DMS 273 (cell line): ENCODE measurements around the gene C22orf42.
"Not testable (repeated sequence)": the region's sequence is repeated elsewhere in the genome, so short reads cannot be mapped to it uniquely, and the experiment has no call there.

Experiments
- DNase-seq: peaks from one replicate; lab custom pipeline; 2025; ENCODE audit not compliant: unreplicated experiment; lab: John Stamatoyannopoulos, UW

C22orf42 gene

GRCh38 chr22:32136881-32137280, 22.2 kb downstream of the C22orf42 start:
- not testable (repeated sequence) for DNase-seq

GRCh38 chr22:32135958-32136357, 23.1 kb downstream of the C22orf42 start:
- not testable (repeated sequence) for DNase-seq

- not testable (repeated sequence) for DNase-seq
Observed at GRCh38 chr22:32134796-32135195, 24.3 kb downstream of the C22orf42 start.

- no peak for DNase-seq
Observed at GRCh38 chr22:32132783-32133182, 26.3 kb downstream of the C22orf42 start.

GRCh38 chr22:32132126-32132525, 27.0 kb downstream of the C22orf42 start:
- DNase-seq, result no peak

- DNase-seq, result peak; percentile 5
Observed at GRCh38 chr22:32130464-32130863, 28.6 kb downstream of the C22orf42 start.

- no peak for DNase-seq
Observed at GRCh38 chr22:32127904-32128303, 31.2 kb downstream of the C22orf42 start.

GRCh38 chr22:32123657-32124056, 35.4 kb downstream of the C22orf42 start:
- DNase-seq, result no peak

- DNase-seq, result no peak
Observed at GRCh38 chr22:32122899-32123298, 36.2 kb downstream of the C22orf42 start.

GRCh38 chr22:32120603-32121002, 38.5 kb downstream of the C22orf42 start:
- no peak for DNase-seq

- no peak for DNase-seq
Observed at GRCh38 chr22:32119568-32120235, 39.4 kb downstream of the C22orf42 start.

GRCh38 chr22:32112380-32112779, 46.7 kb downstream of the C22orf42 start:
- no peak for DNase-seq

GRCh38 chr22:32106930-32107329, 52.2 kb downstream of the C22orf42 start:
- no peak for DNase-seq

- DNase-seq, result peak; percentile 15
Observed at GRCh38 chr22:32103658-32104315, 55.3 kb downstream of the C22orf42 start.

GRCh38 chr22:32100711-32101110, 58.4 kb downstream of the C22orf42 start:
- no peak for DNase-seq
